ENCODE results near the gene ZNF35. TPM values are rescaled to one million over a fixed set of nuclear protein-coding genes. Genes with fewer than 3 reads are reported as not detected.

ZNF35 gene
- total RNA-seq, 2 donors from 2014 or later = 16.0 to 16.6 TPM

DNA sequence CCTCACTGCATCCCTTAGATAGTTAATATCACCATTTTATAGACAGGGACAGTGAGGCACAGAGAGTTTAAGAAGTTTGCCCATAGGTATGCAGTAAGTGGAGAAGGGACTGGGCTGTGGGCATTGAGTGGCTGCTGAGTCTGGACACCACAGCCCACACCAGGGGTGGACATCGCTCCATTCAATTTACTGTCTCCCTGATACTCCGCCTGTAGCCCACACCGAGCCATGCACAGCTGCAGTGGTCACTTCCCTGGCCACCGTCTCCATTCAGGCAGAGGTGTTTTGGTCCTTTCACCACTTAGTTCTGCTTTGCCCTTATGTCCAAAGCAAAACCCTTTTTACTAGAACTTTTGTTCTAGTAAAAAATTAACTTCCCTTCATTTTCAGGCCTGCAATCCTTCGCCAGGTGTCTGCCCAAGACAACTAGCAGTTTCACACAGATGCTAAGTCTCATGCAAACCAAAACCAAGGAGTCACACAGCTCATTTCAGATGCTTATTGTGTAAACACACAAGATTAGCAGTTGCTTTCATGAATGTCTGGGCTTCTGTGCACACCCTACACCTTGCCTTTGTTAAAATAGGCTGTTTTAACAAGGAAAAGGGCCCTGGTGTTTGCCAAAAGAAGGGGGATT, 30.1 kb downstream of the ZNF35 start:
- 93 to 95% methylated on average over 4 to 5 of the region's 5 CpGs for WGBS, 2 experiments (ENCODE audit: insufficient coverage in 1 of 2, insufficient read length in 1 of 2)
- Mint-ChIP-seq H3K9me3 (peaks cover 47% of the 10 kb centered on the region), H3K36me3 (ENCODE audit: low read depth) (peaks cover 35% of the 10 kb centered on the region), H3K27ac (no peak overlapping the region), H3K4me3 (no peak overlapping the region), H3K27me3 (ENCODE audit: insufficient read depth) (peaks cover 6% of the 10 kb centered on the region), H3K4me1 (peaks cover 4% of the 10 kb centered on the region)
- TF ChIP-seq CTCF (conservative IDR thresholded peaks at IDR 0.05) = no peak
- no peak for DNase-seq
- no peak overlapping the region for H3K9ac ChIP-seq (ENCODE audit: extremely low read depth, low read length, poor library complexity, severe bottlenecking)
- peaks cover 40% of the 10 kb centered on the region for H3K9me3 ChIP-seq (ENCODE audit: control insufficient read depth, low read length)
- H3K36me3 ChIP-seq (ENCODE audit: control insufficient read depth, insufficient read depth, low read length) = peaks cover 25% of the 10 kb centered on the region
- H3K27ac ChIP-seq (ENCODE audit: low read depth, low read length) = no peak overlapping the region
- no peak overlapping the region for H3K4me3 ChIP-seq (ENCODE audit: low read length)
- peaks cover 4% of the 10 kb centered on the region for H3K4me1 ChIP-seq (ENCODE audit: control insufficient read depth, insufficient read depth, low read length)
- H3K27me3 ChIP-seq (ENCODE audit: control insufficient read depth, insufficient read depth, low read length, poor library complexity, severe bottlenecking) = no peaks in the 10 kb centered on the region

GRCh38 chr3:44680921-44681455, 32.5 kb downstream of the ZNF35 start:
- H3K4me1 Mint-ChIP-seq = peaks cover 7% of the 10 kb centered on the region
- no peak for DNase-seq
- no peaks in the 10 kb centered on the region for H3K27me3 ChIP-seq (ENCODE audit: control insufficient read depth, insufficient read depth, low read length, poor library complexity, severe bottlenecking)
- no peak overlapping the region for H3K27ac Mint-ChIP-seq
- 90 to 97% methylated on average over 4 of the region's 4 CpGs for WGBS, 2 experiments (ENCODE audit: insufficient coverage in 1 of 2, insufficient read length in 1 of 2)
- no peak overlapping the region for H3K27ac ChIP-seq (ENCODE audit: low read depth, low read length)
- no peak for TF ChIP-seq CTCF (conservative IDR thresholded peaks at IDR 0.05)
- no peak overlapping the region for H3K9ac ChIP-seq (ENCODE audit: extremely low read depth, low read length, poor library complexity, severe bottlenecking)
- peaks cover 47% of the 10 kb centered on the region for H3K36me3 Mint-ChIP-seq (ENCODE audit: low read depth)
- no peak overlapping the region for H3K4me3 Mint-ChIP-seq
- peaks cover 59% of the 10 kb centered on the region for H3K9me3 Mint-ChIP-seq
- peaks cover 33% of the 10 kb centered on the region for H3K36me3 ChIP-seq (ENCODE audit: control insufficient read depth, insufficient read depth, low read length)
- H3K4me3 ChIP-seq (ENCODE audit: low read length) = no peak overlapping the region
- peaks cover 10% of the 10 kb centered on the region for H3K27me3 Mint-ChIP-seq (ENCODE audit: insufficient read depth)
- H3K9me3 ChIP-seq (ENCODE audit: control insufficient read depth, low read length) = peaks cover 43% of the 10 kb centered on the region
- peaks cover under 1% of the 10 kb centered on the region for H3K4me1 ChIP-seq (ENCODE audit: control insufficient read depth, insufficient read depth, low read length)

GRCh38 chr3:44682182-44682896, 33.8 kb downstream of the ZNF35 start:
- Histone ChIP-seq H3K27ac (ENCODE audit: low read depth, low read length) (no peak overlapping the region), H3K9ac (ENCODE audit: extremely low read depth, low read length, poor library complexity, severe bottlenecking) (no peak overlapping the region), H3K9me3 (ENCODE audit: control insufficient read depth, low read length) (peaks cover 57% of the 10 kb centered on the region), H3K36me3 (ENCODE audit: control insufficient read depth, insufficient read depth, low read length) (peaks cover 33% of the 10 kb centered on the region), H3K4me3 (ENCODE audit: low read length) (peak overlapping the region; percentile 10), H3K4me1 (ENCODE audit: control insufficient read depth, insufficient read depth, low read length) (no peaks in the 10 kb centered on the region), H3K27me3 (ENCODE audit: control insufficient read depth, insufficient read depth, low read length, poor library complexity, severe bottlenecking) (peaks cover 3% of the 10 kb centered on the region)
- Mint-ChIP-seq H3K36me3 (ENCODE audit: low read depth) (peaks cover 47% of the 10 kb centered on the region), H3K4me1 (peaks cover 3% of the 10 kb centered on the region), H3K9me3 (peaks cover 70% of the 10 kb centered on the region), H3K27me3 (ENCODE audit: insufficient read depth) (peaks cover 16% of the 10 kb centered on the region), H3K27ac (no peak overlapping the region), H3K4me3 (no peak overlapping the region)
- no peak for TF ChIP-seq CTCF (conservative IDR thresholded peaks at IDR 0.05)
- DNase-seq = no peak
- 92% methylated on average over 2 of the region's 2 CpGs; no CpG with 5 or more reads in 1 of the 2 experiments for WGBS, 2 experiments (ENCODE audit: insufficient coverage in 1 of 2, insufficient read length in 1 of 2)
